Tibial nerve (tissue), 4 donors: Measurements from ENCODE around the gene PPTC7. TPM values are rescaled to one million over a fixed set of nuclear protein-coding genes. Genes with fewer than 3 reads are reported as not detected.

Experiments
- DNase-seq, 2 donors: peaks; one replicate each; pipeline ENCODE4 v3.0.0-alpha.2; 2019; ENCODE audit warnings: low spot score in 2 of 2
- H3K27ac ChIP-seq, 4 donors: fragments of 200-600 bp; sonication (generic) in 3 of 4; one replicate each; pipeline ENCODE4 v1.5.1; 2017 to 2019; ENCODE audit warnings: mild to moderate bottlenecking in 1 of 4
- H3K27me3 ChIP-seq, 2 donors: fragments of 200-600 bp; sonication (generic) in 1 of 2; one replicate each; pipeline versions ENCODE4 v1.5.1 to v1.6.0; 2017 to 2019
- H3K36me3 ChIP-seq, 3 donors: fragments of 200-600 bp; sonication (generic); one replicate each; pipeline ENCODE4 v1.5.1; 2018 to 2019
- H3K4me1 ChIP-seq, 4 donors: fragments of 200-600 bp; sonication (generic) in 3 of 4; one replicate each; pipeline ENCODE4 v1.5.1; 2017 to 2019
- H3K4me3 ChIP-seq, 4 donors: fragments of 200-600 bp; sonication (generic) in 3 of 4; one replicate each; pipeline ENCODE4 v1.5.1; 2017 to 2019; ENCODE audit warnings: mild to moderate bottlenecking in 1 of 4, moderate library complexity in 1 of 4
- H3K9me3 ChIP-seq, 4 donors: fragments of 200-600 bp; sonication (generic) in 3 of 4; one replicate each; pipeline ENCODE4 v1.5.1; 2017 to 2019
- EP300 ChIP-seq, 2 donors: sonication (generic); formaldehyde crosslinking; IDR thresholded peaks; one replicate each; pipeline ENCODE4 v1.6.1; 2017; ENCODE audit warnings: antibody characterized with exemption in 2 of 2, mild to moderate bottlenecking in 1 of 2
- POLR2A ChIP-seq, 2 donors: fragments of 450-650 bp; IDR thresholded peaks; one replicate each; pipeline ENCODE4 v1.6.1; 2017; ENCODE audit warnings: antibody characterized with exemption in 2 of 2, mild to moderate bottlenecking in 2 of 2, moderate library complexity in 2 of 2
- WGBS, 2 donors: methylation state at CpG; one replicate each; pipeline ENCODE4 v1.1.5; 2018; 5-methylcytosine and 5-hydroxymethylcytosine counted together
- total RNA-seq, 4 donors: library from RNA; depleted of rRNA; stranded (reverse); fragments of >200 nt; gene quantifications; one replicate each; pipeline ENCODE4 v1.1.0, GENCODE V29; 2016
- TF ChIP-seq, protein P1 (sequence below), 5 experiments: fragments of 200-600 bp in 3 of 5; fragments of 450-650 bp in 2 of 5; sonication (generic) in 3 of 5; IDR thresholded peaks; one replicate each; pipeline ENCODE4 v1.5.1; 2016 to 2019; ENCODE audit warnings: antibody characterized with exemption in 5 of 5, mild to moderate bottlenecking in 3 of 5, moderate library complexity in 2 of 5

Gene PPTC7, protein sequence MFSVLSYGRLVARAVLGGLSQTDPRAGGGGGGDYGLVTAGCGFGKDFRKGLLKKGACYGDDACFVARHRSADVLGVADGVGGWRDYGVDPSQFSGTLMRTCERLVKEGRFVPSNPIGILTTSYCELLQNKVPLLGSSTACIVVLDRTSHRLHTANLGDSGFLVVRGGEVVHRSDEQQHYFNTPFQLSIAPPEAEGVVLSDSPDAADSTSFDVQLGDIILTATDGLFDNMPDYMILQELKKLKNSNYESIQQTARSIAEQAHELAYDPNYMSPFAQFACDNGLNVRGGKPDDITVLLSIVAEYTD
- total RNA-seq: 10 to 100 TPM; 21.6 to 23.6 (median 23.1) TPM

DNA sequence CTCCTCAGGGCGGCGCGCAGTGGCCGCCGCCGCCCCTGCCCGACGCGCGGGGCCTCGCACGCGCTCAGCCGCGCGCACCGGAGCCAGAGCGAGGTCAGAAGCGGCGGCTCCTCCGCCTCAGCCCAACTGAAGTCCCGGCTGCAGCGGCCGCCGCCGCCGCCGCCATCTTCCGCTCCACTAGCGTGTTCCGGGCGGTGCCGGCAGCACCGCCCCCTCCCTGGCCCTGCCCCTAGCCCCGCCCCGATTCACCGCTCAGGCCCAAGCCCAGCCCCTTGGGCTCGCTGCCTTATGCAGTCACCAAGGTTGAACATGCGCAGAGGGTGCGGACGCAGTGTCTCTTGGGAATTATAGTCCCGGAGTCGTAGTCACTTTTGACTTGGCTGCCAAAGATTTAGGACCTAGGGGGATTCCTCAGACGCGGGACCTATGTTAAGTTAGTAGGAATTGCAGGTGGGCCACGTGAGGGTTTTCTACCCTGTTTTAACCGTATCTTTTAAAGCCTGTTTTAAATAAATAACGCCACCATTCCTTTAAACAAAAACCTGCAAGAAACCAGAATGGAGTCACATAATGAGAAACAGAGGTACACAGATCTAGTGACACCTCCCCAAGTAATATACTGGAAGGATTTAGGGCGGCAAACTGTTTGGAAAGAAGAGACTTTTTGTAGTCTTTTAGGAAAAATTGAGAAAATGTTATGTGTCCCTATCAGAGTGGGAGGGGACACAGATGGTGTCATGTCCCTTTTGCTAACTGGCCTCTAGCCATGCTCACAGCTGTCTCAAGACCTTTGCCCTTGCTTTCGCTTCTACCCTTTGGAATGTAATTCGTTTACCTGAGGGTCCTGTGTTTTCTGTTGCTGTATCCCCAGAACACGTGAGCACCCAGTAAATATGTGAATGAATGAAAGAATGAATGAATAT lies at the start of gene PPTC7:
Gene PPTC7 (minus strand): TSS at position 182 of the 923 bp plus-strand sequence. CDS start 287 bp downstream, outside the sequence.
- TF ChIP-seq EP300 (IDR thresholded peaks at IDR 0.05) (peak; percentile 77 to 85), POLR2A (IDR thresholded peaks at IDR 0.05) (peak; percentile 88 to 94)
- TF ChIP-seq, protein P1, sequence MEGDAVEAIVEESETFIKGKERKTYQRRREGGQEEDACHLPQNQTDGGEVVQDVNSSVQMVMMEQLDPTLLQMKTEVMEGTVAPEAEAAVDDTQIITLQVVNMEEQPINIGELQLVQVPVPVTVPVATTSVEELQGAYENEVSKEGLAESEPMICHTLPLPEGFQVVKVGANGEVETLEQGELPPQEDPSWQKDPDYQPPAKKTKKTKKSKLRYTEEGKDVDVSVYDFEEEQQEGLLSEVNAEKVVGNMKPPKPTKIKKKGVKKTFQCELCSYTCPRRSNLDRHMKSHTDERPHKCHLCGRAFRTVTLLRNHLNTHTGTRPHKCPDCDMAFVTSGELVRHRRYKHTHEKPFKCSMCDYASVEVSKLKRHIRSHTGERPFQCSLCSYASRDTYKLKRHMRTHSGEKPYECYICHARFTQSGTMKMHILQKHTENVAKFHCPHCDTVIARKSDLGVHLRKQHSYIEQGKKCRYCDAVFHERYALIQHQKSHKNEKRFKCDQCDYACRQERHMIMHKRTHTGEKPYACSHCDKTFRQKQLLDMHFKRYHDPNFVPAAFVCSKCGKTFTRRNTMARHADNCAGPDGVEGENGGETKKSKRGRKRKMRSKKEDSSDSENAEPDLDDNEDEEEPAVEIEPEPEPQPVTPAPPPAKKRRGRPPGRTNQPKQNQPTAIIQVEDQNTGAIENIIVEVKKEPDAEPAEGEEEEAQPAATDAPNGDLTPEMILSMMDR (IDR thresholded peaks at IDR 0.05): peak in 1 of 5 experiments; percentile 43
- peak; percentile 94 to 97 for DNase-seq
- 2 to 3% methylated on average over 13 to 52 of the region's 52 CpGs for WGBS, 2 donors

DNA sequence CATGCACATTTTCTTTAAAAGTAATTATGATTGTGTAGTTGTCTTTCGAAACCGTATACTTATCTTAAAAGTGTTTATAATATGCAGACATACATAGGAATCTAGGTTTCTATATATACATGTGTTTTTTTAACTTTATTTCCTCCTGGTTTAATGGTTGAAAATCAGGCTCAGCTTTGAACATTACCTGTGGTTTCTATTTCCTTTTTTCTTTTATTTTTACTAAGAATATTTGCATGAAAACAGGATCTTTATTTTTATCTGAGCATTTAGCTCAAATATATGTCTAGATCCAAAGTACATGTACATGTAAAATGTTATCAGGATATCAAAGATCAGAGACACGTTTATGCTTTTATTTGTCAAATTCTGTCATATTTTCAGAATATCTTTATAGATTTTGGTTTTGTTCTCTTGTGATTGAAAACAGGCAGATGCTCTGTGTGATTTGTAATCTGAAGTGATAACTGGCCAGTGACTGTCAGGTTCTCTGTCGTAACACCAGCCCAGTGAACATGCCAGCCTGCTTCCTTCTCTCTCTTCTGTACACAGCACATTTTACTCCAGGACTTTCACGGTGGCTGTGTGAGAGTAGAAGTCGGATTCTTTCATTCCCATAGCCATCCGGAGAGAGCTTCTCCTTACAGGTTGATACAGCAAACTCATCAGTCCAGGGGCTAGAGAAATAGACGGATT lies 44.5 kb upstream of the PPTC7 start:
- H3K4me3 ChIP-seq: no peak overlapping the region
- H3K36me3 ChIP-seq: peaks cover 0 to 78% (median 0%) of the 10 kb centered on the region in 3 donors
- no peaks in the 10 kb centered on the region for H3K9me3 ChIP-seq
- WGBS, 2 donors: 86 to 89% methylated on average over 8 of the region's 8 CpGs
- DNase-seq: no peak
- TF ChIP-seq, protein P1 (IDR thresholded peaks at IDR 0.05): no peak
- no peaks in the 10 kb centered on the region for H3K27me3 ChIP-seq
- H3K4me1 ChIP-seq: no peaks in the 10 kb centered on the region
- H3K27ac ChIP-seq: no peak overlapping the region

More for the DNA sequence above, at the start of gene PPTC7:
- Histone ChIP-seq H3K27ac (peak within 1 kb of the TSS; percentile 73 to 96 (median 88)), H3K4me3 (peak within 1 kb of the TSS; percentile 70 to 99 (median 72)), H3K27me3 (no peaks in the 10 kb centered on the region), H3K4me1 (peaks cover 6 to 57% (median 27%) of the 10 kb centered on the region in 4 donors), H3K9me3 (no peaks in the 10 kb centered on the region), H3K36me3 (no peaks in the 10 kb centered on the region)

DNA sequence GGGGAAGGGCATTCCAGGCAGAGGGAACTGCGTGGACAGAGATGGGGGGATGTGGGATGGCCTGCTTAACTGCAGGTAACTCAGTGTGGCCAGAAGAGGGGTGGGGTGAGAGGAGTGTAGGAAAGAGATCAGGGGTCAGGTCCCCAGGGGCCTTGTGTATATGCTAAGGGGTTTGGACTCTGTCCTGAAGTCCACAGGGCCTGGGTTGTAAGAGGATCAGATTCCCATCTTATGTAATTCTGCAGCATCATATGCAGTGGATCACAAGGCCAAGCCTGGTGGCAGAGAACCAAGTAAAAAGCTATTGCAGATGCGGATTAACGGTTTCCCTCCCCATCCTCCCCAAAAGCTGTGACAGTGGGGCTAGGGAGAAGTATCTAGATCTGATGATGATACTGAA lies 39.5 kb upstream of the PPTC7 start:
- Histone ChIP-seq H3K27me3 (no peaks in the 10 kb centered on the region), H3K27ac (no peak overlapping the region), H3K9me3 (no peaks in the 10 kb centered on the region), H3K4me3 (no peak overlapping the region), H3K4me1 (no peaks in the 10 kb centered on the region), H3K36me3 (peaks cover 0 to 47% (median 0%) of the 10 kb centered on the region in 3 donors)
- WGBS, 2 donors: 84 to 87% methylated on average over 3 of the region's 3 CpGs
- TF ChIP-seq EP300 (IDR thresholded peaks at IDR 0.05) (no peak), POLR2A (IDR thresholded peaks at IDR 0.05) (no peak)
- TF ChIP-seq, protein P1 (IDR thresholded peaks at IDR 0.05): no peak
- DNase-seq: no peak

DNA sequence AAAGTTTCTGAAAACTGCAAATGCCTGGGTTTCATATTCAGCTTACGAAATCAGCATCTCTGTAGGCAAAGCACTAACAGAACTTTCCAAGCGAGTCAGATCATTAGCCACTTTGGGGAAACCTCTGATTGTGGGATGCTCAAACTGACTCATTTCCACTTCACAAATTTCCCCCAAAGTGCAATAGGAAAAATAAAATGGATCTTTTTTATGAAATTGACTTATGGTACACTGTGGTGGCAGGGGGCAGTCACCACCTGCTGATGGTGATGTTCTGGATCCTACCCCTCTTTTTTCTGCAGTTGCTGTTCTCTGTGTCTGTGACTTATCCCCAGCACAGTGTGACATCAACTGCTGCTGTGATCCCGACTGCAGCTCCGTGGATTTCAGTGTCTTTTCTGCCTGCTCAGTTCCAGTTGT lies 36.4 kb upstream of the PPTC7 start:
- peaks cover 0 to 35% (median 0%) of the 10 kb centered on the region in 3 donors for H3K36me3 ChIP-seq

More for the DNA sequence above, 36.4 kb upstream of the PPTC7 start:
- Histone ChIP-seq H3K27ac (no peak overlapping the region), H3K9me3 (no peaks in the 10 kb centered on the region), H3K4me1 (peaks cover 0 to 9% (median 1%) of the 10 kb centered on the region in 4 donors), H3K4me3 (peak overlapping the region in 1 of 4 donors; percentile 7), H3K27me3 (no peaks in the 10 kb centered on the region)
- no peak for DNase-seq
- TF ChIP-seq EP300 (IDR thresholded peaks at IDR 0.05): no peak
- TF ChIP-seq, protein P1 (IDR thresholded peaks at IDR 0.05): no peak
- TF ChIP-seq POLR2A (IDR thresholded peaks at IDR 0.05): no peak
- 79 to 84% methylated on average over 4 of the region's 4 CpGs for WGBS, 2 donors
